ENCODE measurements around the gene SMARCA2.

SMARCA2 gene

DNA sequence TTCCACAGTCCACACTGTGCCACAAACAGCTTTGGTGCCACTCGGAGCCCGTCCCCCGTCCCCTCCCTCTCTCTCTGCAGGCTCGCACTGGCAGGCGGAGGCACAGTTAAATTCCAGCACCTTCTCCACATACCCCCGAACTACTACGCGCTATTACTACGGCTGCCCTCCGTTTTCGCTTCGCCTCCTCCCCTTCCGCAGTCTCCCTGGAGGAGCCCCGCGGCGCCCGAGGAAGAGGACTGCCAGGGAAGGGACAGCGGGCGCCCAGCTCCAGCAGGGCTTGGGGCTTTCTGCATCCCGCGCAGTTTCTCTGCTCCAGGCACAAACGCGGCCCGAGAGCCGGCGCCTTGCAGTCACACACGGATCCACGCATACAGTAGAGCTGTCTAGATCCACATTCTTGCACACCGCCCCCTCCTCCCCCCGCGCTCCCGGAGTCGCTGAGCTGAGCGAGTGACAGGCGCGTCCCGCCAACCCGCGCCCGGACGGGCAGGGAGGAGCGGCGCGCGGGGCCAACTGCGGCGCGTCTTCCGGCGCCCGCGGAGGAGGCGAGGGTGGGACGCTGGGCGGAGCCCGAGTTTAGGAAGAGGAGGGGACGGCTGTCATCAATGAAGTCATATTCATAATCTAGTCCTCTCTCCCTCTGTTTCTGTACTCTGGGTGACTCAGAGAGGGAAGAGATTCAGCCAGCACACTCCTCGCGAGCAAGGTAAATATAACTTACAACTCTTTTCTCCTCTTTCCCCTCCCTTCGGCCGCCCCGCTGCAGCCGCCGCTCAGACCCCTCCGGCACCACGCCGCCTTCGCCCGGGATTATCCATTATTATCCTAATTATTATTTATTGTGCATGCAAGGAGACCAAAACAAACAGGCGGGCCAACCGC, at the start of gene SMARCA2:
Gene SMARCA2, plus strand, starts transcription at position 652 of the 885 bp plus-strand sequence. CDS start 13,676 bp downstream, outside the sequence.
- Histone ChIP-seq H3K4me3 (replicated peaks; ENCODE audit: low read depth, low read length) (peak within 1 kb of the TSS; percentile 93), H3K27me3 (replicated peaks; ENCODE audit: control insufficient read depth, insufficient read depth, low read length) (no peaks in the 10 kb centered on the region)

DNA sequence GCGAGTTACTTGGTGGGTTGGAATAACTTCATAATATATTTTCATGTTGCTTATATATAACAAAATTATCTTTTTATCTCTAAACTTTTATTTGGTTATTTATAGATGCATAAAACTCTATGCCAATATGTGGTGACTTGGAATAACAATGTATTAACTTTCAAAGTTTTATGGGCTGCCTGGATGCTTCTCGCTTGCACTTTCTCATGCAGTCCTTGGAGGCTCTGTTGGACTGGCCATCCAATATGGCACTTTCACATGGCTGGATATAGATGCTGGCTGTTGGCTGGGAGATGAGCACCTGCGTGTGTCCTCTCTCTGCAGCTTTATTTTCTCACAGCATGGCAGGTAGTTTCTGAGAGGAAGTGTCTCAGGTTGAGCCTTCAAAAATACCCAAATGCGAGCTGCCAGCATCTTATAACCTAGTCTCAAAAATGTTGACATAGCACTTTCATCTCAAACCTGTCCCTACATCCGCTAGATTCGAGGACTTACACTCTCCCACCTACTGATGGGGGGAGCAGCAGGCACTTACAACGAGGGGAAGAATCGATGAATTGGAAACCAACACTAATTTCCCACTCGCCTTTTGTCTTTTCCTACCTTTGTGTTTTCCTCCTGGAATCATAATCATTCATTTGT, 48.3 kb upstream of the SMARCA2 start:
- no peak for DNase-seq (ENCODE audit: extremely low read depth, insufficient read length)
- TF ChIP-seq, protein P1, sequence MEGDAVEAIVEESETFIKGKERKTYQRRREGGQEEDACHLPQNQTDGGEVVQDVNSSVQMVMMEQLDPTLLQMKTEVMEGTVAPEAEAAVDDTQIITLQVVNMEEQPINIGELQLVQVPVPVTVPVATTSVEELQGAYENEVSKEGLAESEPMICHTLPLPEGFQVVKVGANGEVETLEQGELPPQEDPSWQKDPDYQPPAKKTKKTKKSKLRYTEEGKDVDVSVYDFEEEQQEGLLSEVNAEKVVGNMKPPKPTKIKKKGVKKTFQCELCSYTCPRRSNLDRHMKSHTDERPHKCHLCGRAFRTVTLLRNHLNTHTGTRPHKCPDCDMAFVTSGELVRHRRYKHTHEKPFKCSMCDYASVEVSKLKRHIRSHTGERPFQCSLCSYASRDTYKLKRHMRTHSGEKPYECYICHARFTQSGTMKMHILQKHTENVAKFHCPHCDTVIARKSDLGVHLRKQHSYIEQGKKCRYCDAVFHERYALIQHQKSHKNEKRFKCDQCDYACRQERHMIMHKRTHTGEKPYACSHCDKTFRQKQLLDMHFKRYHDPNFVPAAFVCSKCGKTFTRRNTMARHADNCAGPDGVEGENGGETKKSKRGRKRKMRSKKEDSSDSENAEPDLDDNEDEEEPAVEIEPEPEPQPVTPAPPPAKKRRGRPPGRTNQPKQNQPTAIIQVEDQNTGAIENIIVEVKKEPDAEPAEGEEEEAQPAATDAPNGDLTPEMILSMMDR (IDR thresholded peaks at IDR 0.05; ENCODE audit: insufficient read depth, low read length, poor library complexity, severe bottlenecking), result no peak
- H3K4me3 ChIP-seq (replicated peaks; ENCODE audit: low read depth, low read length), result no peak overlapping the region
- H3K27me3 ChIP-seq (replicated peaks; ENCODE audit: control insufficient read depth, insufficient read depth, low read length), result no peaks in the 10 kb centered on the region
- no peaks in the 10 kb centered on the region for H3K36me3 ChIP-seq (ENCODE audit: control insufficient read depth, insufficient read depth, low read length)

More for the DNA sequence above, at the start of gene SMARCA2:
- peak; percentile 99 for DNase-seq (ENCODE audit: extremely low read depth, insufficient read length)
- H3K36me3 ChIP-seq (ENCODE audit: control insufficient read depth, insufficient read depth, low read length), result no peaks in the 10 kb centered on the region; the same call in 1 of the 2 replicates
- TF ChIP-seq, protein P1 (IDR thresholded peaks at IDR 0.05; ENCODE audit: insufficient read depth, low read length, poor library complexity, severe bottlenecking), result no peak

DNA sequence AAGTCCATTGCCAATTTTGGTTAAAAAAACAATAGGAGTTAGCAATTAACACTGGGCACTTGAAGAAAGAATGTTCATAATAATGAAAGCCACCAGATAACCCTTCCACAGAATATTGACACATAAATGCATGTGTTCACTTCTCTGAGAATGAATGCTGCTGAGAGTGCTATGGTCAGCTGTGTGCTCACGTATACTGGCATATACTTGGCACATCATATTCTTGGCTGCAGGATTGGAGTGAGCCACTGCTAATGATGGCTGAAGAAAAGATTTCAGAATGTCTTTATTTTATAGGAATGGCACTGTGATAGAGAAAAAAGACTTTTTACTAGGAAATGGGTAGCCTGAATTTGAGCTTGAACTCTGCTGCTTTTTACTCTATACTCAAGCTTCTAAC, 46.0 kb upstream of the SMARCA2 start:
- no peak for DNase-seq (ENCODE audit: extremely low read depth, insufficient read length)
- Histone ChIP-seq H3K27me3 (replicated peaks; ENCODE audit: control insufficient read depth, insufficient read depth, low read length) (no peaks in the 10 kb centered on the region), H3K36me3 (ENCODE audit: control insufficient read depth, insufficient read depth, low read length) (no peaks in the 10 kb centered on the region), H3K4me3 (replicated peaks; ENCODE audit: low read depth, low read length) (no peak overlapping the region)
- TF ChIP-seq, protein P1 (IDR thresholded peaks at IDR 0.05; ENCODE audit: insufficient read depth, low read length, poor library complexity, severe bottlenecking), result no peak

DNA sequence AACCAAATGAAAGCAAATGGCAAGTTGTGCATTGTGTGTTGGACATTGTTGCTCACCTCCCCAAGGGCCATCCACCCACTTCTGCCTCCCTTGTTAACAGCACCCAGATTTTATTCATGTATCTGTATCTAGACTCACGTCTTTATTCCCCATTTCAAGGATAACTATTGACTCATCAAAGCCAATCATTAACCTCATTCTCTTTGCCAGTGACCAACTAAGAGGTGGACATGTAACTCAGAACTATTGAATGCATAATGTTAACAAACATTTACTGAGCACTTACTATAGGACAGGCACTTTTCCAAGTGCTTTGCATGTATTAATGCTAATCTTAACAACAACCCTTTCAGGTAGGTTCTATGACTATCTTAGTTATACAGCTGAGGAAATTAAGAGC, 45.2 kb upstream of the SMARCA2 start:
- no peak for DNase-seq (ENCODE audit: extremely low read depth, insufficient read length)
- Histone ChIP-seq H3K4me3 (replicated peaks; ENCODE audit: low read depth, low read length) (no peak overlapping the region), H3K27me3 (replicated peaks; ENCODE audit: control insufficient read depth, insufficient read depth, low read length) (no peaks in the 10 kb centered on the region), H3K36me3 (ENCODE audit: control insufficient read depth, insufficient read depth, low read length) (no peaks in the 10 kb centered on the region)
- TF ChIP-seq, protein P1 (IDR thresholded peaks at IDR 0.05; ENCODE audit: insufficient read depth, low read length, poor library complexity, severe bottlenecking), result no peak

DNA sequence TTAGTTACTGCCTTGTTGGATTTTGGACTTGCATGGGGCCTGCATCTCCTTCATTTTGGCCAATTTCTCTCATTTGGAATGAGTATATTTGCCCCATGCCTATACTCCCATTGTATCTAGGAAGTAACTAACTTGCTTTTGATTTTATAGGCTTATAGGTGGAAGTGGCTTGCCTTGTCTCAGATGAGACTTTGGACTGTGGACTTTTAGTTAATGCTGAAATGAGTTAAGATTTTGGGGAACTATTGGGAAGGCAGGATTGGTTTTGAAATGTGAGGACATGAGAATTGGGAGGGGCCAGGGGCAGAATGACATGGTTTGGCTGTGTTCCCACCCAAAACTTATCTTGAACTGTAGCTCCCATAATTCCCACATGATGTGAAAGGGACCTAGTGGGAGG, 42.5 kb upstream of the SMARCA2 start:
- Histone ChIP-seq H3K36me3 (ENCODE audit: control insufficient read depth, insufficient read depth, low read length) (no peaks in the 10 kb centered on the region), H3K4me3 (replicated peaks; ENCODE audit: low read depth, low read length) (no peak overlapping the region), H3K27me3 (replicated peaks; ENCODE audit: control insufficient read depth, insufficient read depth, low read length) (no peaks in the 10 kb centered on the region)
- TF ChIP-seq, protein P1 (IDR thresholded peaks at IDR 0.05; ENCODE audit: insufficient read depth, low read length, poor library complexity, severe bottlenecking), result no peak
- no peak for DNase-seq (ENCODE audit: extremely low read depth, insufficient read length)
